ENCODE results near the gene ATG3. TPM values are rescaled to one million over a fixed set of nuclear protein-coding genes. Genes with fewer than 3 reads are reported as not detected.
"Not testable (repeated sequence)": the region's sequence is repeated elsewhere in the genome, so short reads cannot be mapped to it uniquely, and the experiment has no call there.

The ATG3 gene
- total and polyA plus RNA-seq, 9 donors = 24.6 to 35.6 (median 30.8) TPM

- no CpG with 5 or more reads among the region's 1 CpG for WGBS (ENCODE audit: insufficient coverage)
- DNase-seq = peak; percentile 44
These were observed 30.4 kb downstream of the ATG3 start for GRCh38 chr3:112531358-112531781.

GRCh38 chr3:112530573-112530972 lies 31.2 kb downstream of the ATG3 start:
- no peak for DNase-seq
- peaks cover 18% of the 10 kb centered on the region for H3K36me3 ChIP-seq (ENCODE audit: control insufficient read depth, insufficient read depth, low read length)
- no peaks in the 10 kb centered on the region for H3K4me1 ChIP-seq (ENCODE audit: control insufficient read depth, insufficient read depth, low read length)
- H3K27me3 ChIP-seq (ENCODE audit: control insufficient read depth, insufficient read depth, low read length) = no peaks in the 10 kb centered on the region
- WGBS (ENCODE audit: insufficient coverage) = no CpG with 5 or more reads among the region's 3 CpGs
- no peak overlapping the region for H3K4me3 ChIP-seq (ENCODE audit: low read length)
- no peaks in the 10 kb centered on the region for H3K9me3 ChIP-seq (replicated peaks; ENCODE audit: control insufficient read depth, low read depth, low read length)
- H3K27ac ChIP-seq (ENCODE audit: low read length) = no peak overlapping the region

More at GRCh38 chr3:112531358-112531781, 30.4 kb downstream of the ATG3 start:
- Histone ChIP-seq H3K27ac (ENCODE audit: low read length) (no peak overlapping the region), H3K9me3 (replicated peaks; ENCODE audit: control insufficient read depth, low read depth, low read length) (no peaks in the 10 kb centered on the region), H3K4me3 (ENCODE audit: low read length) (no peak overlapping the region), H3K4me1 (ENCODE audit: control insufficient read depth, insufficient read depth, low read length) (no peaks in the 10 kb centered on the region), H3K27me3 (ENCODE audit: control insufficient read depth, insufficient read depth, low read length) (no peaks in the 10 kb centered on the region), H3K36me3 (ENCODE audit: control insufficient read depth, insufficient read depth, low read length) (peaks cover 20% of the 10 kb centered on the region)

- H3K27me3 ChIP-seq (ENCODE audit: control insufficient read depth, insufficient read depth, low read length); H3K9me3 ChIP-seq (replicated peaks; ENCODE audit: control insufficient read depth, low read depth, low read length); H3K27ac ChIP-seq (ENCODE audit: low read length); H3K4me3 ChIP-seq (ENCODE audit: low read length); H3K4me1 ChIP-seq (ENCODE audit: control insufficient read depth, insufficient read depth, low read length); DNase-seq: not testable (repeated sequence)
- peaks cover 12% of the 10 kb centered on the region for H3K36me3 ChIP-seq (ENCODE audit: control insufficient read depth, insufficient read depth, low read length)
- WGBS (ENCODE audit: insufficient coverage) = no CpG with 5 or more reads among the region's 6 CpGs
These were observed 37.6 kb downstream of the ATG3 start for GRCh38 chr3:112524127-112524526.

- Histone ChIP-seq H3K27ac (ENCODE audit: low read length) (no peak overlapping the region), H3K27me3 (ENCODE audit: control insufficient read depth, insufficient read depth, low read length) (no peaks in the 10 kb centered on the region), H3K36me3 (ENCODE audit: control insufficient read depth, insufficient read depth, low read length) (no peaks in the 10 kb centered on the region), H3K9me3 (replicated peaks; ENCODE audit: control insufficient read depth, low read depth, low read length) (no peaks in the 10 kb centered on the region), H3K4me1 (ENCODE audit: control insufficient read depth, insufficient read depth, low read length) (no peaks in the 10 kb centered on the region), H3K4me3 (ENCODE audit: low read length) (no peak overlapping the region)
- peak; percentile 81 for DNase-seq
- no CpG with 5 or more reads among the region's 2 CpGs for WGBS (ENCODE audit: insufficient coverage)
These were observed 42.2 kb downstream of the ATG3 start for GRCh38 chr3:112519424-112520001.

GRCh38 chr3:112518970-112519369 lies 42.8 kb downstream of the ATG3 start:
- no CpG with 5 or more reads among the region's 3 CpGs for WGBS (ENCODE audit: insufficient coverage)
- not testable (repeated sequence) for H3K36me3 ChIP-seq (ENCODE audit: control insufficient read depth, insufficient read depth, low read length); DNase-seq; H3K4me1 ChIP-seq (ENCODE audit: control insufficient read depth, insufficient read depth, low read length); H3K9me3 ChIP-seq (replicated peaks; ENCODE audit: control insufficient read depth, low read depth, low read length); H3K4me3 ChIP-seq (ENCODE audit: low read length); H3K27ac ChIP-seq (ENCODE audit: low read length); H3K27me3 ChIP-seq (ENCODE audit: control insufficient read depth, insufficient read depth, low read length)

GRCh38 chr3:112514527-112515128 lies 47.1 kb downstream of the ATG3 start:
- no peaks in the 10 kb centered on the region for H3K4me1 ChIP-seq (ENCODE audit: control insufficient read depth, insufficient read depth, low read length)
- no peak overlapping the region for H3K27ac ChIP-seq (ENCODE audit: low read length)
- no peak for DNase-seq
- no peak overlapping the region for H3K4me3 ChIP-seq (ENCODE audit: low read length)
- no peaks in the 10 kb centered on the region for H3K9me3 ChIP-seq (replicated peaks; ENCODE audit: control insufficient read depth, low read depth, low read length)
- H3K27me3 ChIP-seq (ENCODE audit: control insufficient read depth, insufficient read depth, low read length) = no peaks in the 10 kb centered on the region
- H3K36me3 ChIP-seq (ENCODE audit: control insufficient read depth, insufficient read depth, low read length) = no peaks in the 10 kb centered on the region
- WGBS (ENCODE audit: insufficient coverage) = no CpG with 5 or more reads among the region's 2 CpGs

- H3K9me3 ChIP-seq (replicated peaks; ENCODE audit: control insufficient read depth, low read depth, low read length) = no peaks in the 10 kb centered on the region
- H3K27ac ChIP-seq (ENCODE audit: low read length) = no peak overlapping the region
- DNase-seq = no peak
- no peak overlapping the region for H3K4me3 ChIP-seq (ENCODE audit: low read length)
- H3K36me3 ChIP-seq (ENCODE audit: control insufficient read depth, insufficient read depth, low read length) = no peaks in the 10 kb centered on the region
- no peaks in the 10 kb centered on the region for H3K4me1 ChIP-seq (ENCODE audit: control insufficient read depth, insufficient read depth, low read length)
- H3K27me3 ChIP-seq (ENCODE audit: control insufficient read depth, insufficient read depth, low read length) = no peaks in the 10 kb centered on the region
These were observed 49.4 kb downstream of the ATG3 start for GRCh38 chr3:112512320-112512719.

- Histone ChIP-seq H3K27me3 (ENCODE audit: control insufficient read depth, insufficient read depth, low read length) (no peaks in the 10 kb centered on the region), H3K4me1 (ENCODE audit: control insufficient read depth, insufficient read depth, low read length) (no peaks in the 10 kb centered on the region), H3K9me3 (replicated peaks; ENCODE audit: control insufficient read depth, low read depth, low read length) (no peaks in the 10 kb centered on the region), H3K4me3 (ENCODE audit: low read length) (no peak overlapping the region), H3K36me3 (ENCODE audit: control insufficient read depth, insufficient read depth, low read length) (no peaks in the 10 kb centered on the region), H3K27ac (ENCODE audit: low read length) (no peak overlapping the region)
- DNase-seq = peak; percentile 15
These were observed 52.9 kb downstream of the ATG3 start for GRCh38 chr3:112508860-112509259.

GRCh38 chr3:112508261-112508660 lies 53.5 kb downstream of the ATG3 start:
- Histone ChIP-seq H3K4me1 (ENCODE audit: control insufficient read depth, insufficient read depth, low read length) (no peaks in the 10 kb centered on the region), H3K27ac (ENCODE audit: low read length) (no peak overlapping the region), H3K4me3 (ENCODE audit: low read length) (no peak overlapping the region), H3K9me3 (replicated peaks; ENCODE audit: control insufficient read depth, low read depth, low read length) (no peaks in the 10 kb centered on the region), H3K27me3 (ENCODE audit: control insufficient read depth, insufficient read depth, low read length) (no peaks in the 10 kb centered on the region), H3K36me3 (ENCODE audit: control insufficient read depth, insufficient read depth, low read length) (no peaks in the 10 kb centered on the region)
- WGBS (ENCODE audit: insufficient coverage) = no CpG with 5 or more reads among the region's 2 CpGs
- DNase-seq = peak; percentile 13

- Histone ChIP-seq H3K4me1 (ENCODE audit: control insufficient read depth, insufficient read depth, low read length) (no peaks in the 10 kb centered on the region), H3K9me3 (replicated peaks; ENCODE audit: control insufficient read depth, low read depth, low read length) (no peaks in the 10 kb centered on the region), H3K36me3 (ENCODE audit: control insufficient read depth, insufficient read depth, low read length) (no peaks in the 10 kb centered on the region), H3K27me3 (ENCODE audit: control insufficient read depth, insufficient read depth, low read length) (no peaks in the 10 kb centered on the region), H3K27ac (ENCODE audit: low read length) (no peak overlapping the region), H3K4me3 (ENCODE audit: low read length) (no peak overlapping the region)
- no peak for DNase-seq
- WGBS (ENCODE audit: insufficient coverage) = no CpG with 5 or more reads among the region's 2 CpGs
These were observed 55.9 kb downstream of the ATG3 start for GRCh38 chr3:112505907-112506306.

GRCh38 chr3:112504123-112504522 lies 57.6 kb downstream of the ATG3 start:
- no peaks in the 10 kb centered on the region for H3K9me3 ChIP-seq (replicated peaks; ENCODE audit: control insufficient read depth, low read depth, low read length)
- no peak overlapping the region for H3K27ac ChIP-seq (ENCODE audit: low read length)
- no peaks in the 10 kb centered on the region for H3K36me3 ChIP-seq (ENCODE audit: control insufficient read depth, insufficient read depth, low read length)
- H3K4me1 ChIP-seq (ENCODE audit: control insufficient read depth, insufficient read depth, low read length) = no peaks in the 10 kb centered on the region
- no peak overlapping the region for H3K4me3 ChIP-seq (ENCODE audit: low read length)
- 74% methylated on average over 3 of the region's 3 CpGs for WGBS (ENCODE audit: insufficient coverage)
- no peaks in the 10 kb centered on the region for H3K27me3 ChIP-seq (ENCODE audit: control insufficient read depth, insufficient read depth, low read length)
- DNase-seq = peak; percentile 13

Measured in muscle of leg (tissue), 11 donors.